ENCODE results near the gene RUNX2. TPM values are rescaled to one million over a fixed set of nuclear protein-coding genes. Genes with fewer than 3 reads are reported as not detected.

RUNX2 gene
- total and polyA plus RNA-seq, 5 donors, result 0.26 to 0.93 (median 0.39) TPM

- H3K9me3 ChIP-seq (ENCODE audit: control insufficient read depth, low read length), result no peaks in the 10 kb centered on the region
- 81% methylated on average over 6 of the region's 6 CpGs for WGBS
- H3K27me3 ChIP-seq (ENCODE audit: control insufficient read depth, insufficient read depth), result no peaks in the 10 kb centered on the region
- no peak overlapping the region for H3K4me3 ChIP-seq (ENCODE audit: low read length)
- H3K27ac ChIP-seq (ENCODE audit: low read length), result no peak overlapping the region
- intact Hi-C loops (cut with DNase I), result no loop called here
- no peaks in the 10 kb centered on the region for H3K4me1 ChIP-seq (ENCODE audit: control insufficient read depth, insufficient read depth, low read length)
- DNase-seq (no peak), ATAC-seq (no peak)
Measured at GRCh38 chr6:45633272-45633908, 305.3 kb downstream of the RUNX2 start.

- H3K4me1 ChIP-seq (ENCODE audit: control insufficient read depth, insufficient read depth, low read length), result no peaks in the 10 kb centered on the region
- no peaks in the 10 kb centered on the region for H3K9me3 ChIP-seq (ENCODE audit: control insufficient read depth, low read length)
- H3K4me3 ChIP-seq (ENCODE audit: low read length), result no peak overlapping the region
- intact Hi-C loops (cut with DNase I), result no loop called here
- H3K27me3 ChIP-seq (ENCODE audit: control insufficient read depth, insufficient read depth), result no peaks in the 10 kb centered on the region
- WGBS, result 71% methylated on average over 4 of the region's 4 CpGs
- DNase-seq (peak in 1 of 3 donors; percentile 40), ATAC-seq (no peak)
- no peak overlapping the region for H3K27ac ChIP-seq (ENCODE audit: low read length)
Measured at GRCh38 chr6:45634231-45634630, 306.1 kb downstream of the RUNX2 start.

- no peaks in the 10 kb centered on the region for H3K27me3 ChIP-seq (ENCODE audit: control insufficient read depth, insufficient read depth)
- no peaks in the 10 kb centered on the region for H3K4me1 ChIP-seq (ENCODE audit: control insufficient read depth, insufficient read depth, low read length)
- intact Hi-C loops (cut with DNase I), result no loop called here
- H3K4me3 ChIP-seq (ENCODE audit: low read length), result no peak overlapping the region
- 63% methylated on average over 8 of the region's 8 CpGs for WGBS
- no peak overlapping the region for H3K27ac ChIP-seq (ENCODE audit: low read length)
- ATAC-seq, result no peak
- H3K9me3 ChIP-seq (ENCODE audit: control insufficient read depth, low read length), result no peaks in the 10 kb centered on the region
- no peak for DNase-seq
Measured at GRCh38 chr6:45635284-45635867, 307.2 kb downstream of the RUNX2 start.

DNA sequence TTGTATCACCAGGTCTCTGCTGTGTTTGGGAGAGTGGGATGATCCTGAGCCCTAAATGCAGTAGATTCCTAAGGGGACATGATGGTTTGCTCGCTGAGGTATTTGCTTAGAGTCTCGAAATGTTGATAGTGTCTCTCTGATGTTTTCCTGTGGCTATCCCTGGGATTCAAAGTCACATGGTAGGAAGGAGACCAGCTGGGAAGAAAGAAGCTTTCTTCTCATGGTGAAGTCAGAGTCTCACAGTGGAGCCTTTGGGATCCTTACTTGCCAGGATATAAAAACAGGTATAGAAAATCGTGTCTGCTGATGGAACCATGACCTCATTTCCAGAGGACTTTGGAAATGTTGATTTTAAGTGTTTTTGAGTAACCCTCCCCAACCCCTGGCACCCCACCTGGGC is 308.9 kb downstream of the RUNX2 start:
- 76% methylated on average over 3 of the region's 3 CpGs for WGBS
- Histone ChIP-seq H3K27me3 (ENCODE audit: control insufficient read depth, insufficient read depth) (no peaks in the 10 kb centered on the region), H3K27ac (ENCODE audit: low read length) (no peak overlapping the region), H3K4me3 (ENCODE audit: low read length) (no peak overlapping the region), H3K4me1 (ENCODE audit: control insufficient read depth, insufficient read depth, low read length) (no peaks in the 10 kb centered on the region), H3K9me3 (ENCODE audit: control insufficient read depth, low read length) (no peaks in the 10 kb centered on the region)
- intact Hi-C loops (cut with DNase I), result no loop called here
- no peak for ATAC-seq
- no peak for DNase-seq

DNA sequence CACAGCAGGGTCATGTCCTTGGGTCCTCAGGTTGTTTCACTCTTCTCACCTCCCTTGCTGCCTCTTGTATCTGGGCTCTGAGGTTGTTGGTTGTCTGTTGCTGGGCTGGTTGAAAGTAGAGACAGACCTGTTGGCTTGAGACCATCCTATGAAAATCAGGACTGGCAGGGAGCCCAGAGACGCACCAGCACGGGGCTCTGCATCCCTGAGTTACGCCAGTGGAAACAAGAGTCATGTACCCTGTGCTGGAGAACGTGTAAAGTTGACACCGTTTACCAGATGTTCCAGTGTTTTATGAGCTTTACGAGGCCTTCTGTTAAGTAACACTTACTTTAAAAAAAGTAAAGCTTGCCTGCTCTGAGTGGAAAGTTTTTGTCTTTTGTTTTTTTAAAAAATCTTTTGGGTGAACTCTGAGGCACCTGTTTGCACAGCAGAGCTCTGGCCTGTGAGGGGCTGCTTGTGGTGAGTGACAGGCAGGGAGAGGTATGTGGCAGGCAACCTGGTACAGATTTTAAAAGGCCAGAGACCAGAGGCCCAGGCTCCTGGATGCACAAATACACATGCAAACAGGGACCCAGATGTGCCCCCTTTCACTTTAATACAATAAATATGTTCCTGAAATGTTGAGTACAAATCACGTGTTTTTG is 309.6 kb downstream of the RUNX2 start:
- H3K4me3 ChIP-seq (ENCODE audit: low read length), result no peak overlapping the region
- ATAC-seq, result no peak
- H3K27ac ChIP-seq (ENCODE audit: low read length), result no peak overlapping the region
- no peaks in the 10 kb centered on the region for H3K4me1 ChIP-seq (ENCODE audit: control insufficient read depth, insufficient read depth, low read length)
- DNase-seq, result no peak
- no peaks in the 10 kb centered on the region for H3K27me3 ChIP-seq (ENCODE audit: control insufficient read depth, insufficient read depth)
- no peaks in the 10 kb centered on the region for H3K9me3 ChIP-seq (ENCODE audit: control insufficient read depth, low read length)
- intact Hi-C loops (cut with DNase I), result no loop called here
- WGBS, result 71% methylated on average over 7 of the region's 7 CpGs

GRCh38 chr6:45640081-45640491 is 312.0 kb downstream of the RUNX2 start:
- H3K4me3 ChIP-seq (ENCODE audit: low read length), result no peak overlapping the region
- no peak overlapping the region for H3K27ac ChIP-seq (ENCODE audit: low read length)
- intact Hi-C loops (cut with DNase I), result no loop called here
- ATAC-seq, result no peak
- WGBS, result 60% methylated on average over 2 of the region's 2 CpGs
- no peaks in the 10 kb centered on the region for H3K9me3 ChIP-seq (ENCODE audit: control insufficient read depth, low read length)
- DNase-seq, result no peak
- H3K4me1 ChIP-seq (ENCODE audit: control insufficient read depth, insufficient read depth, low read length), result no peaks in the 10 kb centered on the region
- H3K27me3 ChIP-seq (ENCODE audit: control insufficient read depth, insufficient read depth), result no peaks in the 10 kb centered on the region

DNA sequence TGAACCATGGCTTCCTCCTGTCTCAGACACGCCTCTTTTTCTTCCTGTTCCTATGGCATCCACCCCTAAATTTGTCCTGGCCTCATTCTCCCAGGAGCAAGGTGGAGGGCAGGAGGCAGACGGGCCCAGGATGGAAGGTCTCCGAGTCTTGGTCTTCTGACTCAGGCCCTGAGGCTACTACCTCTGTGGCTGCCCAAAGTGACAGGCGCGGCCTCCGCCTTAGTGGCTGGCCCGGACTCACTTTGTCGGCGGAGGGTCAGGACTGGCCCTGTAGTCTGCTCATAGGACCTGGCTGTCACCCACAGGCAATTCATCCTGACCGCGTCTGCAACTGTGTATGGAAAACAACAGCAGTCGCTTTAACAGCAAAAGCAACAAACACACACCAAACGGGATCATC is 312.7 kb downstream of the RUNX2 start:
- ATAC-seq, result no peak
- intact Hi-C loops (cut with DNase I), result no loop called here
- DNase-seq, result no peak
- H3K9me3 ChIP-seq (ENCODE audit: control insufficient read depth, low read length), result no peaks in the 10 kb centered on the region
- 91% methylated on average over 13 of the region's 13 CpGs for WGBS
- H3K27ac ChIP-seq (ENCODE audit: low read length), result no peak overlapping the region
- no peaks in the 10 kb centered on the region for H3K27me3 ChIP-seq (ENCODE audit: control insufficient read depth, insufficient read depth)
- H3K4me1 ChIP-seq (ENCODE audit: control insufficient read depth, insufficient read depth, low read length), result no peaks in the 10 kb centered on the region
- H3K4me3 ChIP-seq (ENCODE audit: low read length), result no peak overlapping the region

GRCh38 chr6:45642331-45643125 is 314.4 kb downstream of the RUNX2 start:
- no peak for DNase-seq
- intact Hi-C loops (cut with DNase I), result no loop called here
- no peaks in the 10 kb centered on the region for H3K9me3 ChIP-seq (ENCODE audit: control insufficient read depth, low read length)
- H3K4me3 ChIP-seq (ENCODE audit: low read length), result no peak overlapping the region
- H3K27me3 ChIP-seq (ENCODE audit: control insufficient read depth, insufficient read depth), result no peaks in the 10 kb centered on the region
- ATAC-seq, result no peak
- WGBS, result 88% methylated on average over 20 of the region's 20 CpGs
- H3K4me1 ChIP-seq (ENCODE audit: control insufficient read depth, insufficient read depth, low read length), result no peaks in the 10 kb centered on the region
- no peak overlapping the region for H3K27ac ChIP-seq (ENCODE audit: low read length)

DNA sequence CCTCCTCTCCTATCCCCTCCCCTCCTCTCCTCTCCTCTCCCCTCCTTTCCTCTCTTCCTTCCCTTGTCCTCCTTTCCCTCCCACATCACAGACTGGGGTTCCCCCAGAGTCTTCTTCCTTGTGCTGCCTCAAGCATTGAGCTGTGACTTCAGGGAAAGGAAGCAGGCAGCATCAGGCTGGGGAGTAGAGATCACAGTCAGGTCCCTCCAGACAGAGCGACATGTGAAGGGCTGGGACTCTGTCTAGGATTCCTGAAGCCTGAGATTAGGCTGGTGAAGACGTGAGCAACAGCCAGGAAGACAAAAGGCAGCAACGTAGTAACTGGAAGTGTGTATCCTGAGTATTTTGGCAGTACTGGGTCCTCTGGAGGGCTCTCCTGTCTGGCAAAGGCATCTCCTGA is 315.0 kb downstream of the RUNX2 start:
- H3K4me1 ChIP-seq (ENCODE audit: control insufficient read depth, insufficient read depth, low read length), result no peaks in the 10 kb centered on the region
- DNase-seq, result no peak
- intact Hi-C loops (cut with DNase I), result no loop called here
- H3K4me3 ChIP-seq (ENCODE audit: low read length), result no peak overlapping the region
- no peak for ATAC-seq
- WGBS, result 43% methylated on average over 3 of the region's 3 CpGs
- H3K27ac ChIP-seq (ENCODE audit: low read length), result no peak overlapping the region
- H3K9me3 ChIP-seq (ENCODE audit: control insufficient read depth, low read length), result no peaks in the 10 kb centered on the region
- H3K27me3 ChIP-seq (ENCODE audit: control insufficient read depth, insufficient read depth), result no peaks in the 10 kb centered on the region

DNA sequence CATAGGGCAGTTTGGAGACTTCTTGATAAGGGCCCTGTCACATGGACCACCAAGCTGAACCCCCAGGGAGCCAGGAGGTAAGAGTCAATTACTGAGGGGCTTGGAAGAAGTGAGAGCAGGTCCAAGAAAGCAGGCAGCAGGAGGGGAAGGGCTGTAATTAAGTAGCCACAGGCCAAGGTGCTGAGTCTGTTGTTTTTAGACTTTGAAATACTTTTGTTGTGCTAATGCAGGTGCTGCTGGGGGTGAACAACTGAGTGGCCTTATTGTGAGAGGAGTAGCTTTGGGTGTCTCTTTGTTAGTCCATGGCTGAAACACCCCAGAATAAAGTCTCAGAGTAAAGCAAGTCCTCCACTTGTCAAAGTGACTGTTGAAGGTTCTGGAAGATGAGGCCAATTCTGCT is 316.6 kb downstream of the RUNX2 start:
- no peak for ATAC-seq
- H3K27me3 ChIP-seq (ENCODE audit: control insufficient read depth, insufficient read depth), result no peaks in the 10 kb centered on the region
- H3K4me3 ChIP-seq (ENCODE audit: low read length), result no peak overlapping the region
- H3K4me1 ChIP-seq (ENCODE audit: control insufficient read depth, insufficient read depth, low read length), result no peaks in the 10 kb centered on the region
- no peaks in the 10 kb centered on the region for H3K9me3 ChIP-seq (ENCODE audit: control insufficient read depth, low read length)
- no peak overlapping the region for H3K27ac ChIP-seq (ENCODE audit: low read length)
- intact Hi-C loops (cut with DNase I), result no loop called here
- no peak for DNase-seq

- Histone ChIP-seq H3K27me3 (ENCODE audit: control insufficient read depth, insufficient read depth) (no peaks in the 10 kb centered on the region), H3K27ac (ENCODE audit: low read length) (no peak overlapping the region), H3K9me3 (ENCODE audit: control insufficient read depth, low read length) (no peaks in the 10 kb centered on the region), H3K4me3 (ENCODE audit: low read length) (no peak overlapping the region), H3K4me1 (ENCODE audit: control insufficient read depth, insufficient read depth, low read length) (no peaks in the 10 kb centered on the region)
- WGBS, result 72% methylated on average over 3 of the region's 3 CpGs
- DNase-seq (no peak), ATAC-seq (no peak)
- intact Hi-C loops (cut with DNase I), result no loop called here
Measured at GRCh38 chr6:45645302-45645701, 317.2 kb downstream of the RUNX2 start.

Measured in right cardiac atrium (tissue), 5 donors.